Activated naive CD4-positive, alpha-beta T cell (primary cell): Measurements from ENCODE around the gene BAG5.

Experiments used
- DNase-seq, 4 experiments: peaks; one replicate each; lab custom pipeline; 2025; lab: John Stamatoyannopoulos, UW

BAG5 gene

GRCh38 chr14:103546652-103547454 is 15.6 kb downstream of the BAG5 start:
- DNase-seq = peak; percentile 48 to 71 (median 66)

DNA sequence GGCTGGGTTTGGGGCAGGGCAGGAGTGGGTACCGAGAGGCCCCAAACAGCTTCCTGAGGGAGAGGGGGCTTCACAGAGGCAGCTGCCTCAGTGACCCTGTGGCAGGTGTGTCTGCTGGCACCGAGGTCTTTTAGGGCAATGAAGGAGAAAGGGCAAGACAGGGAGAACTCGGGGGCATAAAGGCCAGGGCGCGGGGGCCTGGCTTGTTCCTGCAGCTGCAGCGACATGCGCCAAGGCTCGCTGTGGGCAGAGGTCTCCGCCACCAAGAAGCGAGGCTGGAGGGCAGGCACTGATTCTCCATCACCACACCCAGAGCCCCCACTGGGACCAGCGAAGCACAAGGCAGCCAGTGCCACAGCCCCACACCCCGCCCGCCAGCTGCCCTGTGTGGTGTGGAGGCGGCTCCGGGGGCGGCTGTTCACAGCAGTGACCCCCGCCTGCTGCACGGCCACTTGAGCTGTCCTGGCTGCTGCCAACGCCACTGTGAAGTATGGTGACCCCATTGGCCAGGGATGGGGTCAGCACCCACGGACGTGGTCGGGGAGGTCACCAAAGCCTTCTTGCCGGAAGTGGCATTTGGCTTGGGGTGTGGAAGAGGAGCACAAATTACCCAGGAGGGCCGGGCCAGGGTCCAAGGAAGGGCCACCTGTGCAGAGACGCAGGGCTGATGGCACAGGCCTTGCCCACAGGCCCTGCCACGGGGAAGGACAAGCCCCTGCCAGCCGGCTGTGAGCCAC is 16.4 kb downstream of the BAG5 start:
- no peak for DNase-seq

DNA sequence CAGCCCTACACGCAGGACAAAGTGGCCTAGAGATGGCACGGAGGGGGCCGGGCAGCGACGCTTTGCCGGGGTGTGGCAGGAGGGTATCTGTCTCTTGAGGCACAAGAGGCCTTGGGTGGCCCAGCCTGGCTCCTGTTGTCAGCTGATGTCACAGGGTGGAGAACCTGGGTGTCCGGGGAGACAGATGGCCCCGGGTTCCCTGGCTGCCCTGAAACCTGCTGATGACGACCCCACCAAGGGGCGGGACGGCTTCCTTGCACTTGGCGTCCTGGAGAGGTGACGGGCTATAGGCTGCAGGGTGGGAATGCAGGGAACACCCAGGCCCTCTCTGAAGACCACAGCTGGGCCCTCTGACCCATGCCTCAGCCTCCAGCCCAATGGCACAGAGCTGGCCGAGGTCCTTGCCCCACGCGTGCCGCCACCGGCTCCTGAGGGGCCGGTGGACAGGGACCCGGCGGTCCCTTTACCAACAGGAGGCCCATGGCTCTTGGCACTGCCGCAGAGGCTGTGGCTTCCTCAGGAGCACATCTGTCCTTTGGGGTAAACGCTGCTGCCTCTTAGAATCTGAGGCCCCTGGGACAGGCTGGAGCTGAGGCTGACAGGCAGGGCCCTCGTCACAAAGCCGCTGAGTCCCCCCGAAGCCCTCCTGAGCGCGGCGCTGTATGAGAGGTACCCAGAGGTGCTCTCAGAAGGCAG is 17.1 kb downstream of the BAG5 start:
- DNase-seq = no peak

DNA sequence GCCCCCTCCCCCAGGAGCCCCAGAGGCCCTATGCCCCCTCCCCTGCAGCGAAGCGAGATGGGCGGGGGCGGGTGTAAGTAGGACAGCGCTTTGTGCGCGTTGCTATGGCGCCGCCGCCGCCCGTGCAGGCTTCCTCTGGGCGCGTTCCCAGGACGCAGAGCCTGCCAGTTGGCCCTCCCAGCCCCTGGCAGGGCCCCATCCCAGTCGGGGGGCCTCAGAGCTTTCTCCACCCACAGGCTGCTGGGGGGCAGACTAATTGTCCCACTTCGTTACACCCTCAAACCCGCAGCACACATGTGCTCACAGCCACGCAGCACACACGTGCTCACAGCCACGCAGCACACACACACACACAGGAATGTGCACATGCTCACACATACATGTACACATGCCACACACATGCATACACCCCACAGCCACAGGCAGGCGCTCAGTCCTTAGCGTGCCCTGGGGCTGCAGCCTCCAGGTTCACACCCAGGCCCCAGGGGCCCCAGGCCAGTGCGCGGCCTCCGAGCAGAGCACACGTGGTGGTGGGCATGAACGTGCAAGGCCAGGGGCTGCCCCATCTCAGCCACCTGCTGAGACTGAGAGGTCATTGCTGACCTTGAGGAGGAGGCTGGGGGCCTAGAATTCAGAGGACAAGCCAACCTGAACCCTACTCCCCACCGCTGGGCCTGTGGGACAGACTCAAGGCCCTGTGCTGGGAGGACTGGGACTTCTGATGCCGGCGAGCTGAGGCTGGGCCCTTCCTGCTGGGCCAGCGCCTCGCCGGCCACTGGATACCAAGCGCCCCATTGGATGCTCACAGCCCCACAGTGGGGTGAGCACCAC is 17.9 kb downstream of the BAG5 start:
- DNase-seq = no peak

DNA sequence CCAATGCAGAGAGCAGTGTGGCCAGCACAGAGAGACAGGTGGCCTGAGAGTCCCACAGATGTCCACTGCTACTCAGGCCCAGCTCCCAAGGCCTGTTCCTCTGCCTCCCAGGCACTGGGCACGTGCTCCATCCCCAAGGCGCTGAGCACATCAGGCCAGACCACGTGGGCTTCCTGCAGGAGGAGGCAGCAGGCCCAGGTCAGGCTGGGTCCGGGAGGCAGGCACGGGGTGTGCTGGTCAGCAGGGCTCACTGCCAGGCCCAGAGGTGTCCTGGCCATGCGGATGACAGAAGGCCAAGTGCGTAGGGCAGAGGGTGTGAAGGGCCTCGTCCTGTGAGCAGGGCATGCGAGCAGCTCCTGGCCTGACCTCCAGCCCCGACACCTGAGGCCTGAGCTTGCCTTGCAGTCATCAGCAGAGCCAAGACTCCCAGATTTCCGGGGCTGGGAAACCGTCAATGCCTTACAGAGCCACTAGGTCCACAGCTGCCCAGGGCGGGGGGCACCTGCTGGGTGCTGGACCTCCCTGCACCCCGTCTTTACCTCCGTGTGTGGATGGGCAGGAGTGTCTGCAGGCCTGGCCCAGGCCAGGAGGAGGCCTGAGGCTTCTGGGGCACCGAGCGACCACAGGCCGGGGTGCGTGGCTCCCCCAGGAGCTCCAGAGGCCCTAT is 18.6 kb downstream of the BAG5 start:
- no peak for DNase-seq

- no peak for DNase-seq
These were observed 19.3 kb downstream of the BAG5 start for GRCh38 chr14:103543140-103543539.

GRCh38 chr14:103542605-103543088 is 19.8 kb downstream of the BAG5 start:
- no peak for DNase-seq

DNA sequence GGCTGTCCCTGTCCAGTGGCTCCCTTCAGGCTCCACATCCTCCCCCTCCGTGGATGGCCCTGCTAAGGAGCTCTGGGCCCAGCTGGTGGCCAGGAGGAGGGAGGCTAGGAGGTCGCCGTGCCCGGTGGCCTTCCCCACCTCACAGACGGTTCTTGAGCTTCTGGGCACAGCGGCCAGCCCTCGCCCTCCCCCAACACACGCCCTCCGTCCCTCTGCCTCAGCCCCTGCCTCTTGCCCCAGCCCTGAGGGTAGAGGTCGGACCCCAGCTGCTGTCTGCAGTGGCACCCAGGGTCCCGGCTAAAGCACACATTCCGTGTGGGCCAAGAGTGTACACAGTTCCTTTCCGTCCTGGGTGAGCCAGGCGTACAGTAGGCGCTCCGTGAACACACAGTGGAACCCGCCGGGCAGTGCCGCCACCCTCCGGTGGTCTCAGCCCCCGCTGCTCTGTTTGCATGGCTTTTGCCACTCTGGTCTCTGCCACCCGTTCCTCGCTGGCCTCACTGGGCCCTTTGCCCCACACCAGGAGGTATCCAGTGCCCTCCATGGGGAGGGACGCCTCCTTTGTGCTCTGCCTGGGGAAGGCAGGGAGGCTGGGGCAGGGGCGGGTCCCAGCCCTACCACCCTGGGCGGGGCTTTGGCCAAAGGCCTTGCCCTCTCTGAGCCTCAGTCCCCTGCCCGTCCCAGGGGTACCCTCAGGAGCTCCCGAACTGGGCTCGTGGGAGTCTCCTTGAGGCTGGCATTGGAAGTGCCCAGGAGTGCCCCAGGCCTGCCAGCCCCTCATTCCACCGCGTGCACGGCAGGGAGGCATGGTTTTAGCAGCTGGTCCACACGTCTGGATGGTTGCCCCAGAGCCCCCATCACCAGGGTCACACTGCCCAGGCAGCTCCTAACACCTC is 20.5 kb downstream of the BAG5 start:
- DNase-seq = no peak

GRCh38 chr14:103540821-103541708 is 21.4 kb downstream of the BAG5 start:
- DNase-seq = no peak

GRCh38 chr14:103539056-103539825 is 23.2 kb downstream of the BAG5 start:
- no peak for DNase-seq

DNA sequence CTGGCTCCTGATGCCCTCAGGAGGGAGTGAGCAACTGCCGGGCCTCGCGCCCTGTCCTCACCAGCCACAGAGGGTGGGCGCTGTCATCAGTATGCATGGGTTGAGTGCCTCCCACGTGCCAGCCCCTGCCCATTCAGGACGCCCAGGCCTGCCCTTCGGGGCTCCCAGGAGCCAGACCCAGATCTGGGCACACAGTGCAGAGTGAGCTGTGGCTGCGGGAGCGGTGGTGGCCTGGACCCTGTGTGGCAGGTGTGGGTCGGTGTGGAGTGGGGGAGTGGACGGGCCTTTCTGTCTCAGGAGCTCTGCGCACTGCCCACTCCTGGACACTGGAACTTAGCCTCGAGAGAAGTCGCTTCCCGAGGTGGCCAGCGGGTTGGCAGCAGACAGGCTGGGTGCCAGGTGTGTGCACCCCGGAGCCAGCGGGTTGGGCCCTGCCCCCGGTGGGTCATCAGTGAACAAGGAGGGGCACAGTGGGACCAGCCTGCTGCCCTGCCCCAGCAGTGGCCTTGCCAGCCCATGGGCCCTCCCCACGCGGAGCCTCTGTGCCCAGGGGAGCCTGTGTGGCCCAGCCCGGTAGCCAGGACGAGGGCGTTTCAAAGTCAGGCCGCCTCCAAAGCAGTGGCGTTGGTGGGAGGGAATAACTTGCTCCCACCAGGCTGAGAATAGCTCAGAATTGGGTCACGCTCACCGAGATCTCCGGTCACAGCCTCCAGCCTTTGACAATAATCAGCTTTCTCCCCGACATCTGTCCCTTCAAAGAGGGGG is 24.0 kb downstream of the BAG5 start:
- no peak for DNase-seq

DNA sequence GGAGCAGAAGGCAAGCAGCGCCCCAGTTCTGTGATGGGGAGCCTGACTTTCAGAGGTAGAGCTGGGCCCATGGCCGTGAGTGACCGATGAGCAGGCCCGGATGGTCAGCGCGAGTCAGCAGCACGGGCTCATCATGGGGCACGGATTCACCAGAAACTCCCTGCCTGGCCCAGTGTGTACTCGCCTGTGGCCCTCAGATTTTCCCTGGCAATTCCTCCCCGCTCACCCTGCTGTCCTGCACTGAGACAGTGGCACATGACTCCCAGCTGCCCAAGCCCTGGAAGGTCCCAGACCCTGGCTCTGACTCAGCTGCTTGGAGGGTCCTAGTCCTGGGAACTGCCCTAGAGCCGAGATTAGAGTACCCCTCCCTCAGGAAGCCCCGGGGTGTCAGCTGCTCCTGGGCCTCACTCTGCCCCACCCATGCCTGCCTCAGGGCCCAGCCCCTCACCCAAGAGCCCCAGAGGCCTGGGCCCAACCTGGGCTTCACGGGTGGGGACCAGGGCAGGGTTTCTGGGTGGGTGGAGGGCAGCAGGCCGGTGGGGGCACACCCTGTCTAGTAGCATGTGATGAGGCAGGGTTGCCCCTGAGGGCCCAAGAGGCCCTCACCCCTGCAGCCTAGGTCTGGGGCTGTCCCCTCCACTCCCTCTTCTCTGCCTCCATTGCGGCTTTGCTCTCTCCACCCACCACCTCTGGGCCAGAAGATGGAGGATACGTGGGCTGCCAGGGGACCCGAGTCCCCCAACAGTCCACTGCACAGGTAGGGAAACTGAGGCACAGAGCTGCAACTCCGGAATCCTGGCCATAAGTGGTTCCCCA is 25.1 kb downstream of the BAG5 start:
- DNase-seq = no peak

DNA sequence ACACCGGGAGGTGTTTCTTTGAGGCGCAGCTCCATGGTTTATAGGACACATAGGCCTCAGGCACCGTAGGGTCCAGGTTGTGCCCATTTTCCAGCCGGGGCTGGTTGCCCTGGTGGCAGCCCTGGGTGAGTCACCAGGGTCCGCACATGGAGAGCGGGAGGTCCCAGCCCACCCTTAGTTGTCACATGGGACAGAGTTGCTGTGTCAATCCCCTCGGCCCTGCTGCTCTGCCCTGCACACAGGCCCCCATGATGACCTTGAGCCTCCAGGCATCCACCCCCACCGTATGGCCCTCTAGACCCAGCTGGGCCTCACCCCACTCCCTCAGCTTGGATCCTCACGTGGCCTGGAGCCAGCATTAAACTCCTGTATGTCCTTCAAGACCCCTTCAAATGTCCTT is 25.8 kb downstream of the BAG5 start:
- no peak for DNase-seq

GRCh38 chr14:103535891-103536565 is 26.4 kb downstream of the BAG5 start:
- DNase-seq = no peak

DNA sequence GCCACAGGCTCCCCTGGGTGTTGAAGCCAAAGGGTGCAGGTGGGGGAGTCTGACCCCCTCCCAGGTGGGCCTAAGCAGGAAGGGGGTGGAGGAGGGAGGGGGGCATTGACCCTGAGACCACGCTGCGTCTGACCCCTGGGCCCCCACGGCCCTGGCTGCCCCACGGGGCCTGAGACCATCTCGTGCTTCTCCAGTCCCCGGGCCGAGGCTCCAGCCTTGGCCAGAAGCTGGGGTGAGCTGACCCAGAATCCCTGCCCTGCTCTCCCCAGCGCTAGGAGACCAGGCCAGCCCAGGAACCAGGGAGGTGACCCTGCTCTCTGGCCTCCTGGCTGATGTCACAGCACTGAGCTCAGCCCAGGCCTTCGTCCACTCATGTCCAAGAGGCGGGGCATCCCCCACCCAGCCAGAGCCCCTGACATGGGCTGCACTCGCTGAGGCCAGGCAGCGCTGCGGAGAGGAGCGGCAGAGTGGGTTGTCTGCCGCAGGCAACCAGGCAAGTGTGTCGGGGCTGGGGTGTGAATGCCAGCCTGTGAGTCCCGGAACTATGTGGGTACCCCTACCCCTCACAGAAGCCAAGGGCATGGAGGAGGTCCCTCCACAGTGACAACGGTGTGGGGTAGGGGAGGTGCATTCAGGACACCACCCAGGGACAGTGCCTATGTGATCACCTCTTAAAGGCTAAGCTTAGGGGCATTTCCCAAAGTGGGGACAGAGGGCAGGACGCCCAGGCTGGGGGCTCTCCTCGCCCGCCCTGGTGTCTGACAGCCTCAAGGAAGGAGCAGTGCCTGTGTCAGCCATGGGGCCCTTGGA is 27.2 kb downstream of the BAG5 start:
- DNase-seq = no peak
